Mesenchymal stem cell (in vitro differentiated cells and primary cell): Measurements from ENCODE around the gene DUSP14.

Experiments used
- DNase-seq: peaks from one replicate; pipeline ENCODE4 v3.0.0-alpha.2; 2013
- H2AFZ ChIP-seq: one replicate; pipeline ENCODE4 v1.6.1; 2013; ENCODE audit warnings: low read depth, mild to moderate bottlenecking, control low read depth, inconsistent platforms, low read length, moderate library complexity
- H2AK5ac ChIP-seq: 2 replicates; pipeline ENCODE4 v1.6.1; 2013; ENCODE audit warnings: low read length, moderate library complexity, mild to moderate bottlenecking, inconsistent platforms; ENCODE audit not compliant: severe bottlenecking
- H2BK120ac ChIP-seq: one replicate; pipeline ENCODE4 v1.6.1; 2013; ENCODE audit warnings: low read depth, mild to moderate bottlenecking, inconsistent platforms, low read length, moderate library complexity
- H2BK12ac ChIP-seq, 2 experiments: one replicate each; pipeline ENCODE4 v1.6.1; 2013; ENCODE audit warnings: inconsistent platforms in 2 of 2, low read length in 2 of 2, mild to moderate bottlenecking in 2 of 2, moderate library complexity in 2 of 2, control low read depth in 1 of 2
- H2BK15ac ChIP-seq: one replicate; pipeline ENCODE4 v1.6.1; 2013; ENCODE audit warnings: mild to moderate bottlenecking, low read depth, inconsistent platforms; ENCODE audit not compliant: poor library complexity, severe bottlenecking
- H2BK5ac ChIP-seq: 2 replicates; pipeline ENCODE4 v1.6.1; 2013; ENCODE audit warnings: low read depth, mild to moderate bottlenecking, low read length, control low read depth, inconsistent platforms; ENCODE audit not compliant: poor library complexity, severe bottlenecking
- H3K14ac ChIP-seq, 2 experiments: one replicate each; pipeline ENCODE4 v1.6.1; 2013; ENCODE audit warnings: inconsistent platforms in 2 of 2, low read length in 2 of 2, control low read depth in 1 of 2, mild to moderate bottlenecking in 1 of 2, moderate library complexity in 1 of 2
- H3K18ac ChIP-seq, 2 experiments: one replicate each; pipeline ENCODE4 v1.6.1; 2013; ENCODE audit warnings: inconsistent platforms in 2 of 2, low read length in 2 of 2, control low read depth in 1 of 2, low read depth in 1 of 2, mild to moderate bottlenecking in 1 of 2
- H3K23ac ChIP-seq, 2 experiments: one replicate each; pipeline ENCODE4 v1.6.1; 2013; ENCODE audit warnings: inconsistent platforms in 2 of 2, low read length in 2 of 2, mild to moderate bottlenecking in 2 of 2, moderate library complexity in 2 of 2, control low read depth in 1 of 2
- H3K27ac ChIP-seq: 2 replicates; pipeline ENCODE4 v1.5.1; 2013; ENCODE audit warnings: mild to moderate bottlenecking, moderate library complexity, low read length, control low read depth, inconsistent platforms; ENCODE audit not compliant: poor library complexity, severe bottlenecking
- H3K27me3 ChIP-seq, 2 experiments: 2 replicates each; pipeline versions ENCODE4 v1.6.1 to v1.7.0; 2013; ENCODE audit warnings: low read length in 2 of 2, mild to moderate bottlenecking in 2 of 2, moderate library complexity in 2 of 2, control low read depth in 1 of 2, inconsistent platforms in 1 of 2; ENCODE audit not compliant: control insufficient read depth in 1 of 2, insufficient read depth in 1 of 2
- H3K36me3 ChIP-seq, 2 experiments: 2 replicates each; pipeline versions ENCODE4 v1.6.1 to v1.7.0; 2013; ENCODE audit warnings: low read length in 2 of 2, control low read depth in 1 of 2, inconsistent platforms in 1 of 2, low read depth in 1 of 2, mild to moderate bottlenecking in 1 of 2; ENCODE audit not compliant: insufficient read depth in 2 of 2, control insufficient read depth in 1 of 2
- H3K4ac ChIP-seq, 2 experiments: one replicate each; pipeline ENCODE4 v1.6.1; 2013; ENCODE audit warnings: inconsistent platforms in 2 of 2, low read length in 2 of 2, mild to moderate bottlenecking in 2 of 2, moderate library complexity in 2 of 2, control low read depth in 1 of 2, low read depth in 1 of 2
- H3K4me1 ChIP-seq: 2 replicates; pipeline ENCODE4 v1.6.1; 2013; ENCODE audit warnings: low read depth, low read length, control low read depth; ENCODE audit not compliant: control insufficient read depth, insufficient read depth
- H3K4me2 ChIP-seq: 2 replicates; pipeline ENCODE4 v1.6.1; 2013; ENCODE audit warnings: low read length, mild to moderate bottlenecking, inconsistent platforms; ENCODE audit not compliant: poor library complexity, severe bottlenecking
- H3K4me3 ChIP-seq, 2 experiments: 2 replicates each; pipeline versions ENCODE4 v1.5.1 to v1.7.0; 2013; ENCODE audit warnings: low read length in 2 of 2, mild to moderate bottlenecking in 2 of 2, control low read depth in 1 of 2, low read depth in 1 of 2; ENCODE audit not compliant: insufficient read depth in 1 of 2
- H3K79me1 ChIP-seq: replicated peaks from 2 replicates; pipeline ENCODE4 v1.6.1; 2013; ENCODE audit warnings: mild to moderate bottlenecking, control low read depth, low read length, inconsistent platforms; ENCODE audit not compliant: poor library complexity, severe bottlenecking
- H3K9ac ChIP-seq: 2 replicates; pipeline ENCODE4 v1.7.0; 2013; ENCODE audit warnings: mild to moderate bottlenecking, low read length, moderate library complexity
- H3K9me3 ChIP-seq: 2 replicates; pipeline ENCODE4 v1.7.0; 2013; ENCODE audit warnings: mild to moderate bottlenecking, low read length; ENCODE audit not compliant: control insufficient read depth
- H4K8ac ChIP-seq: one replicate; pipeline ENCODE4 v1.6.1; 2013; ENCODE audit warnings: inconsistent platforms, mild to moderate bottlenecking, low read length, moderate library complexity
- H4K91ac ChIP-seq: one replicate; pipeline ENCODE4 v1.6.1; 2013; ENCODE audit warnings: mild to moderate bottlenecking, low read length, inconsistent platforms
- WGBS: methylation state at CpG from one replicate; pipeline ENCODE4 v1.1.7; 2013; ENCODE audit warnings: mixed read lengths; 5-methylcytosine and 5-hydroxymethylcytosine counted together

Gene DUSP14

GRCh38 chr17:37513711-37514110 lies 24.0 kb downstream of the DUSP14 start:
- H3K9me3 ChIP-seq = no peaks in the 10 kb centered on the region
- peaks cover 28% of the 10 kb centered on the region for H3K79me1 ChIP-seq
- no peak overlapping the region for H3K23ac ChIP-seq
- no peak overlapping the region for H4K91ac ChIP-seq
- H2BK15ac ChIP-seq = no peak overlapping the region
- no peak overlapping the region for H3K9ac ChIP-seq
- H3K36me3 ChIP-seq = peaks cover 41 to 84% of the 10 kb centered on the region in 2 experiments
- DNase-seq = no peak
- no peak overlapping the region for H2AFZ ChIP-seq
- no peak overlapping the region for H3K18ac ChIP-seq
- H2BK12ac ChIP-seq = no peak overlapping the region
- peaks cover 8% of the 10 kb centered on the region for H3K4me1 ChIP-seq
- H3K27me3 ChIP-seq = no peaks in the 10 kb centered on the region
- no peak overlapping the region for H3K4ac ChIP-seq
- no peak overlapping the region for H2BK5ac ChIP-seq
- 92% methylated on average over 10 of the region's 10 CpGs for WGBS
- H2AK5ac ChIP-seq = no peak overlapping the region
- no peak overlapping the region for H3K4me3 ChIP-seq
- H3K4me2 ChIP-seq = no peak overlapping the region
- H4K8ac ChIP-seq = peak overlapping the region; percentile 61
- no peak overlapping the region for H3K27ac ChIP-seq
- no peak overlapping the region for H3K14ac ChIP-seq
- no peak overlapping the region for H2BK120ac ChIP-seq

- Histone ChIP-seq H3K4ac (no peak overlapping the region), H3K9ac (peak overlapping the region; percentile 30), H4K8ac (no peak overlapping the region), H3K14ac (no peak overlapping the region), H3K4me2 (no peak overlapping the region), H2AFZ (no peak overlapping the region), H3K36me3 (peaks cover 49 to 88% of the 10 kb centered on the region in 2 experiments), H3K23ac (no peak overlapping the region), H3K4me3 (no peak overlapping the region), H3K27me3 (no peaks in the 10 kb centered on the region), H3K9me3 (no peaks in the 10 kb centered on the region), H2BK120ac (no peak overlapping the region), H3K18ac (no peak overlapping the region), H2BK15ac (no peak overlapping the region), H4K91ac (no peak overlapping the region), H2BK12ac (no peak overlapping the region), H2BK5ac (no peak overlapping the region), H3K79me1 (peaks cover 33% of the 10 kb centered on the region), H3K27ac (peak overlapping the region; percentile 28), H2AK5ac (no peak overlapping the region), H3K4me1 (peaks cover 6% of the 10 kb centered on the region)
- 92% methylated on average over 6 of the region's 6 CpGs for WGBS
- DNase-seq = peak; percentile 30
Measured at GRCh38 chr17:37516127-37516571, 26.5 kb downstream of the DUSP14 start.

- H2AFZ ChIP-seq = no peak overlapping the region
- H3K36me3 ChIP-seq = peaks cover 52 to 83% of the 10 kb centered on the region in 2 experiments
- H2BK12ac ChIP-seq = no peak overlapping the region
- H2AK5ac ChIP-seq = no peak overlapping the region
- no peak overlapping the region for H3K9ac ChIP-seq
- H4K8ac ChIP-seq = no peak overlapping the region
- H3K4me3 ChIP-seq = no peak overlapping the region
- no peak overlapping the region for H3K18ac ChIP-seq
- no peaks in the 10 kb centered on the region for H3K9me3 ChIP-seq
- H3K4me2 ChIP-seq = no peak overlapping the region
- H3K79me1 ChIP-seq = peaks cover 34% of the 10 kb centered on the region
- H3K4me1 ChIP-seq = peaks cover 6% of the 10 kb centered on the region
- H4K91ac ChIP-seq = no peak overlapping the region
- no peak overlapping the region for H3K4ac ChIP-seq
- H2BK5ac ChIP-seq = no peak overlapping the region
- H2BK15ac ChIP-seq = no peak overlapping the region
- H3K27me3 ChIP-seq = no peaks in the 10 kb centered on the region
- no peak for DNase-seq
- no peak overlapping the region for H3K14ac ChIP-seq
- no peak overlapping the region for H3K27ac ChIP-seq
- WGBS = 97% methylated on average over 4 of the region's 4 CpGs
- no peak overlapping the region for H3K23ac ChIP-seq
- no peak overlapping the region for H2BK120ac ChIP-seq
Measured at GRCh38 chr17:37517881-37518280, 28.2 kb downstream of the DUSP14 start.

- no peak overlapping the region for H2AFZ ChIP-seq
- peaks cover 52 to 81% of the 10 kb centered on the region in 2 experiments for H3K36me3 ChIP-seq
- H3K4me2 ChIP-seq = no peak overlapping the region
- H3K14ac ChIP-seq = no peak overlapping the region
- peaks cover 33% of the 10 kb centered on the region for H3K79me1 ChIP-seq
- no peak for DNase-seq
- H3K4me3 ChIP-seq = no peak overlapping the region
- no peak overlapping the region for H2BK12ac ChIP-seq
- H2AK5ac ChIP-seq = no peak overlapping the region
- no peak overlapping the region for H2BK5ac ChIP-seq
- no peak overlapping the region for H2BK120ac ChIP-seq
- no peak overlapping the region for H3K18ac ChIP-seq
- WGBS = 96% methylated on average over 7 of the region's 8 CpGs
- H3K9ac ChIP-seq = no peak overlapping the region
- no peak overlapping the region for H4K91ac ChIP-seq
- H3K27me3 ChIP-seq = no peaks in the 10 kb centered on the region
- H2BK15ac ChIP-seq = no peak overlapping the region
- peaks cover 6% of the 10 kb centered on the region for H3K4me1 ChIP-seq
- no peak overlapping the region for H3K27ac ChIP-seq
- H4K8ac ChIP-seq = no peak overlapping the region
- H3K9me3 ChIP-seq = no peaks in the 10 kb centered on the region
- H3K23ac ChIP-seq = peak overlapping the region in 1 of 2 experiments; percentile 40
- H3K4ac ChIP-seq = no peak overlapping the region
Measured at GRCh38 chr17:37518826-37519225, 29.1 kb downstream of the DUSP14 start.
